HG03442 (cell line): ENCODE results near the gene SYNE3.
"Not testable (repeated sequence)": the region's sequence is repeated elsewhere in the genome, so short reads cannot be mapped to it uniquely, and the experiment has no call there.

Experiments used
- ATAC-seq: cut with Tn5 transposase; IDR thresholded peaks from one replicate; pipeline ENCODE4 v1.9.1; 2021; ENCODE audit warnings: mild to moderate bottlenecking, moderate library complexity; ENCODE audit not compliant: unreplicated experiment

SYNE3 gene

GRCh38 chr14:95524706-95525512 is 8.5 kb upstream of the SYNE3 start:
- no peak for ATAC-seq

GRCh38 chr14:95523815-95524448 is 7.5 kb upstream of the SYNE3 start:
- no peak for ATAC-seq

- ATAC-seq: no peak
Measured at GRCh38 chr14:95523051-95523814, 6.8 kb upstream of the SYNE3 start.

- no peak for ATAC-seq
Measured at GRCh38 chr14:95522556-95522955, 6.1 kb upstream of the SYNE3 start.

- ATAC-seq: no peak
Measured at GRCh38 chr14:95522116-95522515, 5.7 kb upstream of the SYNE3 start.

GRCh38 chr14:95521001-95521400 is 4.6 kb upstream of the SYNE3 start:
- no peak for ATAC-seq

- ATAC-seq: no peak
Measured at GRCh38 chr14:95520346-95520745, 3.9 kb upstream of the SYNE3 start.

GRCh38 chr14:95519699-95520098 is 3.2 kb upstream of the SYNE3 start:
- ATAC-seq: no peak

GRCh38 chr14:95518045-95518751 is 1.7 kb upstream of the SYNE3 start:
- ATAC-seq: no peak

GRCh38 chr14:95515596-95516552 is 576 bp downstream of the SYNE3 start:
- ATAC-seq: peak; percentile 78

GRCh38 chr14:95515080-95515489 is 1.4 kb downstream of the SYNE3 start:
- ATAC-seq: no peak

GRCh38 chr14:95514131-95515079 is 2.0 kb downstream of the SYNE3 start:
- no peak for ATAC-seq

GRCh38 chr14:95513291-95513690 is 3.2 kb downstream of the SYNE3 start:
- ATAC-seq: no peak

- ATAC-seq: no peak
Measured at GRCh38 chr14:95511687-95512086, 4.8 kb downstream of the SYNE3 start.

- ATAC-seq: no peak
Measured at GRCh38 chr14:95510804-95511203, 5.6 kb downstream of the SYNE3 start.

GRCh38 chr14:95510344-95510743 is 6.1 kb downstream of the SYNE3 start:
- ATAC-seq: not testable (repeated sequence)

GRCh38 chr14:95509495-95509894 is 7.0 kb downstream of the SYNE3 start:
- ATAC-seq: no peak

GRCh38 chr14:95508377-95508776 is 8.1 kb downstream of the SYNE3 start:
- no peak for ATAC-seq

GRCh38 chr14:95507701-95508103 is 8.7 kb downstream of the SYNE3 start:
- ATAC-seq: no peak
